HG03342 (cell line): ENCODE data around the gene CTIF.

Source experiments
- ATAC-seq: cut with Tn5 transposase; IDR thresholded peaks from one replicate; pipeline ENCODE4 v1.9.1; 2021; ENCODE audit warnings: mild to moderate bottlenecking, moderate library complexity; ENCODE audit not compliant: unreplicated experiment

The CTIF gene

DNA sequence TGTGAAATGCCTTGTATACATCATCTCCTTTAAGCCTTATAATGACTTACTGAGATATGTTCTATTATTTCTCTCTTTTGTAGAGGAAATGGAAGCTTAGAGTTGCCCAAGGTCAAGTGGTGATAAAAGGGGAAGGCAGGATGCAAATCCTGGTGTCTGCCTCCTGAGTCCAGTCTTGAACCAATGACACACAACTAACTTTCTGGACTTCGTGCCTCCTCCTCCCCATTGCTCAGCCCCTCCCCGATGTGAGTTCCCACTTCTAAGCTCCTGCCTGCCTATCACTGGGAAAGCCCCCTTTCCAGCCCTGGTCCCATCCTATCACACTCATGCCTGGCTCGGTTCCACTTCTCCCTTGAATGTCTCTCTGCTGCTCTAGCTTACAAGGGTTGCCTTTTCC, 6.9 kb upstream of the CTIF start:
- ATAC-seq, result no peak

GRCh38 chr18:48533340-48534070, 5.3 kb upstream of the CTIF start:
- no peak for ATAC-seq

GRCh38 chr18:48534364-48534763, 4.5 kb upstream of the CTIF start:
- ATAC-seq, result no peak

GRCh38 chr18:48535956-48536355, 2.9 kb upstream of the CTIF start:
- ATAC-seq, result no peak

- no peak for ATAC-seq
Observed at GRCh38 chr18:48536516-48536915, 2.3 kb upstream of the CTIF start.

GRCh38 chr18:48539406-48540250, 797 bp downstream of the CTIF start:
- ATAC-seq, result no peak

GRCh38 chr18:48540251-48541025, 1.6 kb downstream of the CTIF start:
- ATAC-seq, result peak; percentile 40

GRCh38 chr18:48541026-48541746, 2.4 kb downstream of the CTIF start:
- peak; percentile 40 for ATAC-seq

GRCh38 chr18:48541747-48542400, 3.0 kb downstream of the CTIF start:
- ATAC-seq, result no peak

- ATAC-seq, result no peak
Observed at GRCh38 chr18:48542513-48543181, 3.8 kb downstream of the CTIF start.

GRCh38 chr18:48543228-48543627, 4.4 kb downstream of the CTIF start:
- no peak for ATAC-seq

DNA sequence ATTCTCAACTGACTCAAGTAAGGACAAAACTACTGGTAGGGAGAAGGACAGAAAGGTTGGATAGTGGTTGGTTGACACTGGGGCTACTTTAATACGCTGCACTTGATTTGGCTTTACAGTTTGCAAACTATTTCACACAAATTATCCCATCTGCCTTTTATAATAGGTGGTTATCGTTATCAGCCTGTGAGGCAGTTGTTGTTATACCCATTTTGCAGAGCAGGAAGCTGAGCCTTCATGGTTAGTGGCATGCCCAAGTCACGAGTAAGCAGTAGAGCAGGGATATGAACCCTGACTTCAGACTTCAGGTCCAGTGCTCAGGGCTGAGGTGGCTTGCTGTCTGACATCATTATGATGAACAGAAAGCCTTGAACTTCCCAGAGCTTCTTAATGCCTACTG, 5.3 kb downstream of the CTIF start:
- ATAC-seq, result no peak

DNA sequence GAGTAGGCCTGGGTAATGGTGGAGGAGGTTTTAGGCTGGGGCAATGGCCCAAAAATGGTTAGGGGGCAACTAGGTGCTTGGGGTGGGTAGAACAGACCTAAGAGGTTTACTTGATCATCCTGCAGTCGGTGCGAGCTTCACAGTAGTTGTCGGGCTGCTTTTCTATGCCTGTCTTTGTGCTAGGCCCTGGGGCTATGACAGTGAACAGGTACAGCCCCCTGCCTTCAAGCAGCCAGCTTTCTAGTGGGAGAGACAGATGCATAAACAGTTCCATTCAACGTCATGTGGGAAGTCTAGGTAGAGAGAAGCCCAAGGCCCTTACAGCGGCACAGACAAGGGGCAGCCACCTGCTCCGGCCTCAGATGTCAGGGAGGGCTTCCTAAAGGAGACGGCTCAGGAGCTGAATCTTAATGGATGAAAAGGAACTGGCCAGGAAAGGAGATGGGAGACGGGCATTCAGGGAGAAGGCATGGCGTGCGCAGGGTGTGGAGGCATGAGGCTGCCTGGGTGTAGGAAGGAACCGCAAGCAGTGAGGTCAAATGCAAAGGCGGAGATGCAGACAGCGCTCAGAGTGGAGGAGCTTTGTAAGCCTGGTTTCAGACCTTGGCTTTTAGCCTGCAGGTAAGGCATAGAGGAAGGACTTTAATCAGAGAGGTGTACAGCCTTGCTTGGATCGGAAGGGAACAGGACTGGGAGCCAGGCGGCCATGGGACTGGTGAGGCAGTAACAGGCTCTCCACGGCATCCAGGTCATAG, 6.0 kb downstream of the CTIF start:
- ATAC-seq, result no peak

GRCh38 chr18:48545757-48546321, 7.0 kb downstream of the CTIF start:
- no peak for ATAC-seq

DNA sequence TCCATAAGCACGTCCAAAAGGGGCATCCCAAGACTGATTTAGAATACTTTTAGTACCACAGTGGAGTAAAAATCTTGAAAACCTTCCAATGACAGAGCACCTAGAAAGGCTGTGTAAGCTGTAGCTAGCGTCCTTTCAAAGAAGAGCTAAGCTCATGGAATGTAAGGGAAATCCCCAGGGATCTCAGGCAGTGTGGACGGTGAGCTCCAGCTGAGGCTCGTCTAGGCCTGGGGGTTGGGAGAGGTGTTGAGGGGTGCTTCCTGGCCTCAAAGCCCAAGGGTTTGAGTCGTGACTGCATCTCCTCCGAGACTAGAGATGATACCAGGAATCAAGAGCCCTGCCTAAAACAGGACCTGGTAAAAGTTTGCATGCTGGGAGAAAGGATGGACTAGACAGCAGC, 7.6 kb downstream of the CTIF start:
- ATAC-seq, result no peak

GRCh38 chr18:48547531-48547981, 8.7 kb downstream of the CTIF start:
- ATAC-seq, result no peak

GRCh38 chr18:48548011-48548771, 9.4 kb downstream of the CTIF start:
- no peak for ATAC-seq

GRCh38 chr18:48548921-48549320, 10.1 kb downstream of the CTIF start:
- ATAC-seq, result no peak
